ENCODE results near the gene ANXA2. TPM values are rescaled to one million over a fixed set of nuclear protein-coding genes. Genes with fewer than 3 reads are reported as not detected.

The ANXA2 gene
- total and polyA plus RNA-seq, 4 donors: 62.7 to 138 (median 107) TPM

GRCh38 chr15:60373327-60373726, 24.5 kb downstream of the ANXA2 start:
- TF ChIP-seq ZBTB33 (IDR thresholded peaks at IDR 0.05) (no peak), MAX (IDR thresholded peaks at IDR 0.05) (no peak), FOXA1 (IDR thresholded peaks at IDR 0.05) (no peak), ATF3 (IDR thresholded peaks at IDR 0.05) (no peak), RXRA (IDR thresholded peaks at IDR 0.05) (no peak), YY1 (IDR thresholded peaks at IDR 0.05) (no peak), RAD21 (IDR thresholded peaks at IDR 0.05) (no peak), TAF1 (conservative IDR thresholded peaks at IDR 0.05) (no peak), HNF4G (IDR thresholded peaks at IDR 0.05) (no peak), GABPA (IDR thresholded peaks at IDR 0.05 in 1 of 2, conservative IDR thresholded peaks at IDR 0.05 in 1 of 2) (no peak), HNF4A (conservative IDR thresholded peaks at IDR 0.05) (no peak), REST (IDR thresholded peaks at IDR 0.05) (no peak), EGR1 (IDR thresholded peaks at IDR 0.05; ENCODE audit: low read depth in 2 of 2) (no peak), FOXA2 (IDR thresholded peaks at IDR 0.05) (no peak), NR2F2 (IDR thresholded peaks at IDR 0.05) (no peak), CTCF (IDR thresholded peaks at IDR 0.05; ENCODE audit: low read depth, low read length, missing input control) (no peak), JUND (IDR thresholded peaks at IDR 0.05) (no peak)
- H3K9ac ChIP-seq (ENCODE audit: low read depth in 1 of 2, low read length in 2 of 2): no peak overlapping the region
- peaks cover 0 to 3% (median 0%) of the 10 kb centered on the region in 4 donors for H3K4me1 ChIP-seq (ENCODE audit: control insufficient read depth in 4 of 4, insufficient read depth in 4 of 4, low read length in 3 of 4)
- 95% methylated on average over 3 of the region's 3 CpGs for WGBS
- H3K36me3 ChIP-seq (ENCODE audit: control insufficient read depth in 4 of 4, insufficient read depth in 3 of 4, low read depth in 1 of 4, low read length in 3 of 4): peaks cover 0 to 7% (median 1%) of the 10 kb centered on the region in 4 donors
- no peak overlapping the region for H3K4me3 ChIP-seq (ENCODE audit: low read depth in 1 of 3, low read length in 3 of 3)
- H3K9me3 ChIP-seq (ENCODE audit: control insufficient read depth in 4 of 4, low read length in 3 of 4): no peaks in the 10 kb centered on the region
- DNase-seq (ENCODE audit: low spot score): no peak
- no peak overlapping the region for H3K27ac ChIP-seq (ENCODE audit: low read depth in 1 of 2, low read length in 2 of 2)
- no peaks in the 10 kb centered on the region for H3K27me3 ChIP-seq (ENCODE audit: control insufficient read depth in 4 of 4, insufficient read depth in 4 of 4, low read length in 3 of 4)

All from liver (tissue), 9 donors.